HG03196 (cell line): Measurements from ENCODE around the gene HPS1.

ENCODE experiments used
- ATAC-seq: cut with Tn5 transposase; IDR thresholded peaks from one replicate; pipeline ENCODE4 v1.9.1; 2021; ENCODE audit not compliant: unreplicated experiment

The HPS1 gene

GRCh38 chr10:98415731-98416119 is 31.0 kb downstream of the HPS1 start:
- ATAC-seq, result no peak

GRCh38 chr10:98414932-98415730 is 31.6 kb downstream of the HPS1 start, which contains the start of gene PYROXD2:
Gene PYROXD2 (minus strand): TSS chr10:98415182. CDS start chr10:98415135, 47 bp downstream.
- ATAC-seq, result no peak

GRCh38 chr10:98414578-98414931 is 32.2 kb downstream of the HPS1 start:
- no peak for ATAC-seq

- no peak for ATAC-seq
Observed at GRCh38 chr10:98411768-98412167, 35.0 kb downstream of the HPS1 start.

GRCh38 chr10:98411166-98411565 is 35.6 kb downstream of the HPS1 start:
- no peak for ATAC-seq

GRCh38 chr10:98410759-98411158 is 36.0 kb downstream of the HPS1 start:
- no peak for ATAC-seq

GRCh38 chr10:98410135-98410743 is 36.5 kb downstream of the HPS1 start:
- no peak for ATAC-seq

GRCh38 chr10:98408799-98409198 is 37.9 kb downstream of the HPS1 start:
- ATAC-seq, result no peak

GRCh38 chr10:98407744-98408241 is 38.9 kb downstream of the HPS1 start:
- no peak for ATAC-seq

- ATAC-seq, result no peak
Observed at GRCh38 chr10:98407017-98407743, 39.6 kb downstream of the HPS1 start.

GRCh38 chr10:98405422-98405821 is 41.3 kb downstream of the HPS1 start:
- no peak for ATAC-seq

GRCh38 chr10:98404571-98405359 is 42.0 kb downstream of the HPS1 start:
- no peak for ATAC-seq

- ATAC-seq, result no peak
Observed at GRCh38 chr10:98403812-98404504, 42.8 kb downstream of the HPS1 start.

GRCh38 chr10:98402931-98403718 is 43.6 kb downstream of the HPS1 start:
- no peak for ATAC-seq

- ATAC-seq, result no peak
Observed at GRCh38 chr10:98402478-98402877, 44.3 kb downstream of the HPS1 start.

- ATAC-seq, result no peak
Observed at GRCh38 chr10:98400482-98400881, 46.3 kb downstream of the HPS1 start.

- no peak for ATAC-seq
Observed at GRCh38 chr10:98399784-98400183, 47.0 kb downstream of the HPS1 start.

GRCh38 chr10:98397089-98397600 is 49.6 kb downstream of the HPS1 start:
- no peak for ATAC-seq
